ENCODE data around the gene KCNAB3.

The KCNAB3 gene

GRCh38 chr17:7897773-7898172, 31.9 kb downstream of the KCNAB3 start:
- Histone ChIP-seq H3K9me3 (ENCODE audit: control insufficient read depth in 2 of 2, low read length in 2 of 2) (no peaks in the 10 kb centered on the region), H3K4me1 (ENCODE audit: control insufficient read depth, insufficient read depth, low read length) (no peaks in the 10 kb centered on the region), H3K27ac (ENCODE audit: low read length) (no peak overlapping the region), H3K9ac (ENCODE audit: low read length in 2 of 2) (no peak overlapping the region), H3K27me3 (ENCODE audit: control insufficient read depth in 1 of 2, insufficient read depth in 2 of 2, low read length in 2 of 2) (no peaks in the 10 kb centered on the region), H3K4me3 (ENCODE audit: low read length in 2 of 2) (no peak overlapping the region), H3K36me3 (ENCODE audit: control insufficient read depth in 2 of 2, insufficient read depth in 2 of 2, low read length in 2 of 2) (peaks cover 52 to 71% of the 10 kb centered on the region in 2 donors)

- Histone ChIP-seq H3K36me3 (ENCODE audit: control insufficient read depth in 2 of 2, insufficient read depth in 2 of 2, low read length in 2 of 2) (peaks cover 49 to 67% of the 10 kb centered on the region in 2 donors), H3K27ac (ENCODE audit: low read length) (no peak overlapping the region), H3K4me3 (ENCODE audit: low read length in 2 of 2) (no peak overlapping the region), H3K9me3 (ENCODE audit: control insufficient read depth in 2 of 2, low read length in 2 of 2) (no peaks in the 10 kb centered on the region), H3K4me1 (ENCODE audit: control insufficient read depth, insufficient read depth, low read length) (no peaks in the 10 kb centered on the region), H3K9ac (ENCODE audit: low read length in 2 of 2) (no peak overlapping the region), H3K27me3 (ENCODE audit: control insufficient read depth in 1 of 2, insufficient read depth in 2 of 2, low read length in 2 of 2) (no peaks in the 10 kb centered on the region)
These were observed 32.6 kb downstream of the KCNAB3 start for GRCh38 chr17:7897090-7897489.

- peaks cover 45 to 62% of the 10 kb centered on the region in 2 donors for H3K36me3 ChIP-seq (ENCODE audit: control insufficient read depth in 2 of 2, insufficient read depth in 2 of 2, low read length in 2 of 2)
- H3K27ac ChIP-seq (ENCODE audit: low read length), result no peak overlapping the region
These were observed 34.8 kb downstream of the KCNAB3 start for GRCh38 chr17:7894866-7895265.

GRCh38 chr17:7894226-7894625, 35.4 kb downstream of the KCNAB3 start:
- Histone ChIP-seq H3K27ac (ENCODE audit: low read length) (no peak overlapping the region), H3K36me3 (ENCODE audit: control insufficient read depth in 2 of 2, insufficient read depth in 2 of 2, low read length in 2 of 2) (peaks cover 38 to 55% of the 10 kb centered on the region in 2 donors), H3K9me3 (ENCODE audit: control insufficient read depth in 2 of 2, low read length in 2 of 2) (no peaks in the 10 kb centered on the region), H3K4me3 (ENCODE audit: low read length in 2 of 2) (no peak overlapping the region), H3K27me3 (ENCODE audit: control insufficient read depth in 1 of 2, insufficient read depth in 2 of 2, low read length in 2 of 2) (no peaks in the 10 kb centered on the region), H3K9ac (ENCODE audit: low read length in 2 of 2) (no peak overlapping the region), H3K4me1 (ENCODE audit: control insufficient read depth, insufficient read depth, low read length) (peaks cover 10% of the 10 kb centered on the region)

More at GRCh38 chr17:7894866-7895265, 34.8 kb downstream of the KCNAB3 start:
- Histone ChIP-seq H3K4me3 (ENCODE audit: low read length in 2 of 2) (no peak overlapping the region), H3K4me1 (ENCODE audit: control insufficient read depth, insufficient read depth, low read length) (peaks cover 4% of the 10 kb centered on the region), H3K27me3 (ENCODE audit: control insufficient read depth in 1 of 2, insufficient read depth in 2 of 2, low read length in 2 of 2) (no peaks in the 10 kb centered on the region), H3K9ac (ENCODE audit: low read length in 2 of 2) (no peak overlapping the region), H3K9me3 (ENCODE audit: control insufficient read depth in 2 of 2, low read length in 2 of 2) (no peaks in the 10 kb centered on the region)

- Histone ChIP-seq H3K9ac (ENCODE audit: low read length in 2 of 2) (no peak overlapping the region), H3K36me3 (ENCODE audit: control insufficient read depth in 2 of 2, insufficient read depth in 2 of 2, low read length in 2 of 2) (peaks cover 31 to 47% of the 10 kb centered on the region in 2 donors), H3K27ac (ENCODE audit: low read length) (no peak overlapping the region), H3K4me1 (ENCODE audit: control insufficient read depth, insufficient read depth, low read length) (peaks cover 19% of the 10 kb centered on the region), H3K9me3 (ENCODE audit: control insufficient read depth in 2 of 2, low read length in 2 of 2) (no peaks in the 10 kb centered on the region), H3K27me3 (ENCODE audit: control insufficient read depth in 1 of 2, insufficient read depth in 2 of 2, low read length in 2 of 2) (no peaks in the 10 kb centered on the region), H3K4me3 (ENCODE audit: low read length in 2 of 2) (no peak overlapping the region)
These were observed 36.3 kb downstream of the KCNAB3 start for GRCh38 chr17:7893187-7893880.

- H3K4me3 ChIP-seq (ENCODE audit: low read length in 2 of 2), result peak overlapping the region; percentile 13 to 85
- peaks cover 18% of the 10 kb centered on the region in 2 donors for H3K36me3 ChIP-seq (ENCODE audit: control insufficient read depth in 2 of 2, insufficient read depth in 2 of 2, low read length in 2 of 2)
- H3K4me1 ChIP-seq (ENCODE audit: control insufficient read depth, insufficient read depth, low read length), result peaks cover 48% of the 10 kb centered on the region
- no peaks in the 10 kb centered on the region for H3K9me3 ChIP-seq (ENCODE audit: control insufficient read depth in 2 of 2, low read length in 2 of 2)
- H3K27ac ChIP-seq (ENCODE audit: low read length), result peak overlapping the region; percentile 87
- peak overlapping the region; percentile 51 to 52 for H3K9ac ChIP-seq (ENCODE audit: low read length in 2 of 2)
- no peaks in the 10 kb centered on the region for H3K27me3 ChIP-seq (ENCODE audit: control insufficient read depth in 1 of 2, insufficient read depth in 2 of 2, low read length in 2 of 2)
These were observed 40.3 kb downstream of the KCNAB3 start for GRCh38 chr17:7889166-7889955.

- peaks cover 9 to 10% of the 10 kb centered on the region in 2 donors for H3K36me3 ChIP-seq (ENCODE audit: control insufficient read depth in 2 of 2, insufficient read depth in 2 of 2, low read length in 2 of 2)
- no peaks in the 10 kb centered on the region for H3K27me3 ChIP-seq (ENCODE audit: control insufficient read depth in 1 of 2, insufficient read depth in 2 of 2, low read length in 2 of 2)
- peak within 1 kb of the TSS; percentile 47 to 85 for H3K4me3 ChIP-seq (ENCODE audit: low read length in 2 of 2)
- H3K4me1 ChIP-seq (ENCODE audit: control insufficient read depth, insufficient read depth, low read length), result peaks cover 48% of the 10 kb centered on the region
- H3K27ac ChIP-seq (ENCODE audit: low read length), result peak within 1 kb of the TSS; percentile 87
- no peaks in the 10 kb centered on the region for H3K9me3 ChIP-seq (ENCODE audit: control insufficient read depth in 2 of 2, low read length in 2 of 2)
- peak within 1 kb of the TSS; percentile 52 to 64 for H3K9ac ChIP-seq (ENCODE audit: low read length in 2 of 2)
These were observed 41.3 kb downstream of the KCNAB3 start, which contains the start of gene CHD3 for GRCh38 chr17:7888184-7888920. TSS of gene CHD3 (plus strand) at chr17:7888789. CDS start at chr17:7889001, 212 bp downstream.

- H3K36me3 ChIP-seq (ENCODE audit: control insufficient read depth in 2 of 2, insufficient read depth in 2 of 2, low read length in 2 of 2), result peaks cover 9 to 10% of the 10 kb centered on the region in 2 donors
- H3K9ac ChIP-seq (ENCODE audit: low read length in 2 of 2), result peak overlapping the region; percentile 52 to 64
- H3K27ac ChIP-seq (ENCODE audit: low read length), result peak overlapping the region; percentile 87
- H3K27me3 ChIP-seq (ENCODE audit: control insufficient read depth in 1 of 2, insufficient read depth in 2 of 2, low read length in 2 of 2), result no peaks in the 10 kb centered on the region
- H3K4me1 ChIP-seq (ENCODE audit: control insufficient read depth, insufficient read depth, low read length), result peaks cover 48% of the 10 kb centered on the region
- H3K9me3 ChIP-seq (ENCODE audit: control insufficient read depth in 2 of 2, low read length in 2 of 2), result no peaks in the 10 kb centered on the region
- H3K4me3 ChIP-seq (ENCODE audit: low read length in 2 of 2), result peak overlapping the region; percentile 76 to 85
These were observed 42.0 kb downstream of the KCNAB3 start for GRCh38 chr17:7887482-7888183.

- Histone ChIP-seq H3K9me3 (ENCODE audit: control insufficient read depth in 2 of 2, low read length in 2 of 2) (no peaks in the 10 kb centered on the region), H3K27ac (ENCODE audit: low read length) (peak overlapping the region; percentile 87), H3K4me3 (ENCODE audit: low read length in 2 of 2) (peak overlapping the region; percentile 76 to 85), H3K9ac (ENCODE audit: low read length in 2 of 2) (peak overlapping the region; percentile 51 to 64), H3K27me3 (ENCODE audit: control insufficient read depth in 1 of 2, insufficient read depth in 2 of 2, low read length in 2 of 2) (no peaks in the 10 kb centered on the region), H3K36me3 (ENCODE audit: control insufficient read depth in 2 of 2, insufficient read depth in 2 of 2, low read length in 2 of 2) (peaks cover 9% of the 10 kb centered on the region in 2 donors), H3K4me1 (ENCODE audit: control insufficient read depth, insufficient read depth, low read length) (peaks cover 48% of the 10 kb centered on the region)
These were observed 42.6 kb downstream of the KCNAB3 start for GRCh38 chr17:7887038-7887481.
